NCI-H2227 (cell line): ENCODE measurements around the gene POLR2M.

Experiments
- DNase-seq: peaks from one replicate; lab custom pipeline; 2025; ENCODE audit not compliant: unreplicated experiment; lab: John Stamatoyannopoulos, UW

Gene POLR2M

DNA sequence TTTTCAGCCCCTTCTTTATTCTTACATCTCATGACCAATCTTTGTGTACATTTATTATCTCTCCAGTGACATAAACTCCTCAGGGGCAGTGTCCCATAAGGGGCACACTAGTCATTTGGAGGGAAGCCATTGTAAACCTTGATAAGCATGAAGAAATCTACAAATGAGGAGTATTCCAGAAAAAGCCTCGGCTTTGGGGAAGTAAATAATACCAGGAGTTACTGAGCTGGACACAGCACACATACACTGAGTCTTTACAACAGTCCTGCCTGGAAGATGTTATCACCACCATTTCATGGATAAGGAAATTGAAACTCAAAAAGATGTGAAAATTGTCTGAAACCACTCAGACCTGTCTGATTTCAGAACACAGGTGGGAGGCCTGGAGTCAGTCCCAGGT, 15.4 kb upstream of the POLR2M start:
- no peak for DNase-seq

- DNase-seq, result no peak
Measured at GRCh38 chr15:57692709-57693108, 13.8 kb upstream of the POLR2M start.

GRCh38 chr15:57694279-57694678, 12.2 kb upstream of the POLR2M start:
- no peak for DNase-seq

- no peak for DNase-seq
Measured at GRCh38 chr15:57696146-57696545, 10.4 kb upstream of the POLR2M start.

- DNase-seq, result no peak
Measured at GRCh38 chr15:57697588-57697987, 8.9 kb upstream of the POLR2M start.

DNA sequence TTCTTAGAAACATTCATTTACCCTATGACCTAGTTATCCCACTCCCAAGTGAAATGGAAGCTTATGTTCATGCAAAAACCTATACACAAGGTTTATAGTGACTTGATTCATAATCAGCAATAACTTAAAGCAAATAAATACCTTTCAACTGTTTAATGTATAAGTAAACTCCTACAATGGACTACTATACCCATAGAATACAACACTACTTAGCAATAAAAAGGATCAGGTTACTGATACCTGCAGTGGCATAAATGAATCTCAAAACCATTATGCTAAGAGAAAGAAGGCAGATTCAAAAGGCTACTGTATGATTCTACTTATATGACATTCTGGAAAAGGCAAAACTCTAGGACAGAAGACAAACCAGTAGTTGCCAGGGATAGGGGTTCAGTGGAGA, 8.3 kb upstream of the POLR2M start:
- DNase-seq, result no peak

- DNase-seq, result no peak
Measured at GRCh38 chr15:57698991-57699390, 7.5 kb upstream of the POLR2M start.

DNA sequence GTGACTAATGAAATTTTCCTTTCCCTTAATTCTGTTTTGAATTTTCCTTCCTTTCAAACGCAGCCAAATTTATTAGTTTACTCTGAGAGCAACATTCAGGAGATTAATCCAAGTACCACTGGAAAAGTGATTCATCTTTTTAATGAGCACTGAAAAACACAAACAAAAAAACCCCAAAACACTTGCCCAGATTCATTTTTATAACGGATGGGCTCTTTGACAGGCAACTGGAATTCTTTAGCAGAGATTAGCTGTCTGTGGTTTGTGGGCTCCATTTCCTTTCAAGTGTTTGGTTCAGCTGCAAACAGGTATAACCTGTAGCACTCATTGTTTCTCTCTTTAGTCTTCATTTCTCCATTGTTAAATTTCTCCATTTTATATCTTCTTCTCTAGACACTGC, 3.1 kb upstream of the POLR2M start:
- DNase-seq, result no peak

DNA sequence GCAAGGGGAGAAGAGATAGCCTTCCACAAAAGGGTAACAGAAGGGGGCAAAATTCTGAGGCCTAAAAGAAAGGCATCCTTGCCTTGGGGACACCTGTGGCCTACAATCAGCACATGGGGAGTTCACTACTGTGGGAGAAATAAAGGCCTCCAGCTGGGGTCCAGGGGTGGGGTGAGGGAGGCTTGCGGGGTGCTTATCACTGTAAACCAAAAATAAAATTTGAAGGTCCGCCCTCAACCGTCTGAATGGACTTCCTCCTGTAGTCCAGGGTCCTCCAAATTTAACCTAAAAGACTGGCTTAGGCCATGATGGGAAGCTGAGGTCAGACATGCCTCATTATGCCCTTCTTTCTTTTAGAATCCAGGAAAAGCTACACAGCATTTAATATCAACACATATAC, 2.1 kb upstream of the POLR2M start:
- no peak for DNase-seq

- DNase-seq, result no peak
Measured at GRCh38 chr15:57705746-57706404, 639 bp upstream of the POLR2M start.

GRCh38 chr15:57708047-57708446, 1.5 kb downstream of the POLR2M start:
- no peak for DNase-seq

DNA sequence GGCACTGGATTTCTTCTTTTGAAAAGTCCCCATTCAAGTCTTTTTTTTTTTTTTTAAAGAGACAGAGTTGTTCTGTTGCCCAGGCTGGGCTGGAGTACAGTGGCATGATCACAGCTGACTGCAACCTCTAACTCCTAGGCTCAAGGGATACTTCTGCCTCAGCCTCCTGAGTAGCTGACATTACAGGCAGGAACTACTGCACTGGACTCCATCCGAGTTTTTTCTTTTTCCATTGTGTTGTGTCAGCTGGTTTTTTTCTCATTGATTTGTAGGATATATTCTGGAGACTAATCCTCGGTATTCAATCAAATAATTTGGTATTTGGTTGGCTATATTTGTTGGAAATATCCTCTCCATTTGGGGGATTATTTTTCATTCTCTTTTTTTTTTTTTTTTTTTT, 11.8 kb downstream of the POLR2M start:
- DNase-seq, result no peak

GRCh38 chr15:57720867-57721266, 14.4 kb downstream of the POLR2M start:
- DNase-seq, result no peak

DNA sequence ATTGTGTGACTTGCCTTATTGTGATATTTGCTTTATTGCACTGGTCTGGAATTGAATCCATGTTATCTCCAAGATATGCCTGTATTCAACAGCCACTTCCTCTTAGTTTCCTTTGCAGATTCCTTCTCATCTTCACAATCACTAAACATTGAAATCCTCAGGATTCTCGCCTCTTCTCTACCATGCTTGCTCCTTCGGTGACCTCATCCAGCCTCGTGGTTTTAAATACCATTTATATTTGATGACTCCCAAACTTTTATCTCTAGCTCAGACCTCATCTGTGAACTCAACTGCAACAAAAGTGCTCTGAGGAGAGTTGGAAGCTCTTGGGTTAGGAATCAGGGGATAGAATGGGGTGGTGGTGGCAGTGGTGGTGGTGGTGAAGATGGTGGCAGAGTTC, 19.9 kb downstream of the POLR2M start:
- no peak for DNase-seq

DNA sequence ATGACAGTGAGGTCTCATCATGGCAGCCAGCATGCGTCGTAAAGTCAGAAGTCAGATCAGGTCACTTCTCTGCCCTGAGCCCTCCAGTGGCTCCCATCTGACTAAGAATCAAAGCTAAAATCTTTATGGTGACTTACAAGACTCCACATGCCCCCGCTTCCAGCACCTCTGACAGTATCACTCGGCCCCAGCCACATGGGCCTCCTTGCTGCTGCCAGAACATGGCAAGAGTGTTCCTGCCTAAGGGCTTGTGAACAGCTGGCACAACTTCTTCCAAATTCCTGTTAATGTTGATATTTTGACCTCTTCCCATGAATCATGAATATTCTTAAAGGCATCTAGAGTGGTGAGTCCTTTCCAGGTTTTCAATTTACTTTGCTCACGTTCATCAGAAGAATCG, 20.5 kb downstream of the POLR2M start:
- DNase-seq, result no peak

DNA sequence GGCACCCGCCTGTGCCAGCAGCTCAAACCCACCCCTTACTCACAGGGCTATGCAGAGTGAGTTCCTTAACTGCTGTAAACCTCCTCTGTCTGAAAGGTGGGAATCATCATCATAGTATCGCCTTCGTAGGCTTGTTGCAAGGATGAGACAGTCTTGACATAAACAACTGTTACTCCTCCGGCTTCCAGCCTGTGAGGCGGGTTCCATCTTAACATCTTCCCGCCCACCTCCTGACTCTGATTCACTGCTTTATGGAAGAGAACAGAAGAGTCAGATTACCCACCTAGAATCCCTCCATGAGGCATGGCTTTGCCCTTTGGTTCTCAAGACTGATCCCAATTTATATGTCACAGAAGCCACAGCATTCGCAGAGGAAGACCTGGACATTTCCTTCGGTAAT, 21.9 kb downstream of the POLR2M start:
- no peak for DNase-seq

- no peak for DNase-seq
Measured at GRCh38 chr15:57730876-57731275, 24.4 kb downstream of the POLR2M start.

DNA sequence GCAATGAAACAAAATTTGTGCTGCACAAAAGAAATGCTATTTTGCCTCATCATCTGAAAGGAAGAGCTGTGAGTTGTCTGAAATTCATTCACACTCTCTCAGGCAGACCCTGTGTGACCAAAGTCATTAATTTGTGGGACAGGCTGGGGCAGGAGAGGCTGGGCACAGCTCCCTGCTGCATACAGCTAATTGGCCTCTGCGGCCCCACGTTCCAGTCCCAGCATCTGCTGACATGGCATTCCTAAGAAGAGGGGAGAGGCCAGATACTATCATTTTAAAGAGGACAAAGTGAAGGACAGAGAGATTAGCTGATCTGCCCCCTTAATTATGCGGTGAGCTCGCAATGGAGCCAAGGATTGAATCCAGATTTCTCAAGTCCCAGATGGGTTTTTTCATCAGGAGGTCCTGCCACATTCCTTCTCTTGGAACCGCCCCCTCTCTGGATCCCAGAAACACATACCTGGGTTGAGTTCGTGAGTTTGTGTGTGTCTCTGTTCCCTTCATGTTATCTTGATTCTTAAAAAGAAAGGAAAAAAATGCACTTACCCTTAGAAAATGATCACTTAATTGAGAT, 25.1 kb downstream of the POLR2M start:
- DNase-seq, result no peak

- peak; percentile 28 for DNase-seq
Measured at GRCh38 chr15:57732526-57733331, 26.2 kb downstream of the POLR2M start.

GRCh38 chr15:57734860-57735259, 28.3 kb downstream of the POLR2M start:
- DNase-seq, result no peak

GRCh38 chr15:57735431-57735830, 28.9 kb downstream of the POLR2M start:
- no peak for DNase-seq

- no peak for DNase-seq
Measured at GRCh38 chr15:57735891-57736290, 29.4 kb downstream of the POLR2M start.
